MCF 10A (cell line): ENCODE results near the gene TIGD6. TPM values are rescaled to one million over a fixed set of nuclear protein-coding genes. Genes with fewer than 3 reads are reported as not detected.

ENCODE experiments used
- BruUV-seq: library from RNA; stranded (reverse); fragments of 400-500 nt; replicated peaks from 2 replicates; lab custom pipeline; 2021; lab: Mats Ljungman, UMichigan
- CTCF ChIA-PET: fragments of 300-600 bp; sonication (Branson Sonifier 250); formaldehyde crosslinking; extraction: SDS; loops from one replicate; lab custom pipeline; 2021; ENCODE audit warnings: antibody characterized with exemption, inconsistent platforms; lab: Yijun Ruan, JAX
- POLR2A ChIA-PET: fragments of 300-600, 350-650 bp; sonication (Branson Sonifier 250); formaldehyde crosslinking; extraction: SDS; loops from one replicate; lab custom pipeline; 2020; ENCODE audit warnings: antibody characterized with exemption, inconsistent platforms; lab: Yijun Ruan, JAX
- DNase-seq: peaks from one replicate; pipeline ENCODE4 v3.0.0-alpha.2; 2018; ENCODE audit not compliant: unreplicated experiment
- H3K27ac Mint-ChIP-seq: one replicate; pipeline ENCODE4 v1.8.0; 2022; ENCODE audit warnings: mild to moderate bottlenecking, low read depth, mixed read lengths; ENCODE audit not compliant: unreplicated experiment
- H3K27me3 Mint-ChIP-seq: one replicate; pipeline ENCODE4 v1.8.0; 2022; ENCODE audit warnings: mixed read lengths; ENCODE audit not compliant: insufficient read depth, unreplicated experiment
- H3K36me3 Mint-ChIP-seq: one replicate; pipeline ENCODE4 v1.8.0; 2022; ENCODE audit warnings: mild to moderate bottlenecking, moderate library complexity, mixed read lengths; ENCODE audit not compliant: insufficient read depth, unreplicated experiment
- H3K4me1 Mint-ChIP-seq: one replicate; pipeline ENCODE4 v1.8.0; 2022; ENCODE audit warnings: mixed read lengths; ENCODE audit not compliant: insufficient read depth, unreplicated experiment
- H3K4me3 Mint-ChIP-seq: one replicate; pipeline ENCODE4 v1.8.0; 2022; ENCODE audit warnings: mild to moderate bottlenecking, moderate library complexity, mixed read lengths; ENCODE audit not compliant: unreplicated experiment
- H3K9me3 Mint-ChIP-seq: one replicate; pipeline ENCODE4 v1.8.0; 2022; ENCODE audit warnings: mixed read lengths; ENCODE audit not compliant: unreplicated experiment
- intact Hi-C: fragments of 100-400 bp; cut with micrococcal nuclease; formaldehyde crosslinking; loops from 2 replicates; pipeline ENCODE4 v1.14.1; 2022
- total RNA-seq: library from RNA; stranded (reverse); gene quantifications from 2 replicates; pipeline ENCODE4 v1.2.3, GENCODE V29; 2022
- TF ChIP-seq, protein P1 (sequence below): fragments of 200-600 bp; IDR thresholded peaks from one replicate; pipeline ENCODE4 v1.8.0; 2022; ENCODE audit warnings: antibody characterized with exemption, mild to moderate bottlenecking; ENCODE audit not compliant: unreplicated experiment

Gene TIGD6
- total RNA-seq, 1 experiment from 2014 or later: 9.0 TPM

GRCh38 chr5:149961186-149961685, 39.2 kb downstream of the TIGD6 start:
- peaks cover 33% of the 10 kb centered on the region for H3K36me3 Mint-ChIP-seq
- H3K9me3 Mint-ChIP-seq: no peaks in the 10 kb centered on the region
- H3K27ac Mint-ChIP-seq: peak overlapping the region; percentile 97
- POLR2A ChIA-PET: interaction anchor here (0.6 to 9.1 kb wide), 37 partner anchors 9 to 353 kb away, joined by 3 to 187 read pairs (median 7); partner anchors contain the start of genes HMGXB3, PDE6A and TIGD6
- peak overlapping the region; percentile 96 for H3K4me3 Mint-ChIP-seq
- H3K27me3 Mint-ChIP-seq: no peaks in the 10 kb centered on the region
- peaks cover 45% of the 10 kb centered on the region for H3K4me1 Mint-ChIP-seq
- BruUV-seq: TSS peak; percentile 63
- TF ChIP-seq, protein P1, sequence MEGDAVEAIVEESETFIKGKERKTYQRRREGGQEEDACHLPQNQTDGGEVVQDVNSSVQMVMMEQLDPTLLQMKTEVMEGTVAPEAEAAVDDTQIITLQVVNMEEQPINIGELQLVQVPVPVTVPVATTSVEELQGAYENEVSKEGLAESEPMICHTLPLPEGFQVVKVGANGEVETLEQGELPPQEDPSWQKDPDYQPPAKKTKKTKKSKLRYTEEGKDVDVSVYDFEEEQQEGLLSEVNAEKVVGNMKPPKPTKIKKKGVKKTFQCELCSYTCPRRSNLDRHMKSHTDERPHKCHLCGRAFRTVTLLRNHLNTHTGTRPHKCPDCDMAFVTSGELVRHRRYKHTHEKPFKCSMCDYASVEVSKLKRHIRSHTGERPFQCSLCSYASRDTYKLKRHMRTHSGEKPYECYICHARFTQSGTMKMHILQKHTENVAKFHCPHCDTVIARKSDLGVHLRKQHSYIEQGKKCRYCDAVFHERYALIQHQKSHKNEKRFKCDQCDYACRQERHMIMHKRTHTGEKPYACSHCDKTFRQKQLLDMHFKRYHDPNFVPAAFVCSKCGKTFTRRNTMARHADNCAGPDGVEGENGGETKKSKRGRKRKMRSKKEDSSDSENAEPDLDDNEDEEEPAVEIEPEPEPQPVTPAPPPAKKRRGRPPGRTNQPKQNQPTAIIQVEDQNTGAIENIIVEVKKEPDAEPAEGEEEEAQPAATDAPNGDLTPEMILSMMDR: no peak
- peak; percentile 30 for DNase-seq
- CTCF ChIA-PET: interaction anchor here (0.7 to 29.3 kb wide), 37 partner anchors 7 to 381 kb away, joined by 3 to 1621 read pairs (median 7); no protein-coding TSS in a partner anchor
- intact Hi-C loops: loop anchor here (1.0 to 2.0 kb wide), 3 partner anchors 29 to 325 kb away; no protein-coding TSS in a partner anchor

DNA sequence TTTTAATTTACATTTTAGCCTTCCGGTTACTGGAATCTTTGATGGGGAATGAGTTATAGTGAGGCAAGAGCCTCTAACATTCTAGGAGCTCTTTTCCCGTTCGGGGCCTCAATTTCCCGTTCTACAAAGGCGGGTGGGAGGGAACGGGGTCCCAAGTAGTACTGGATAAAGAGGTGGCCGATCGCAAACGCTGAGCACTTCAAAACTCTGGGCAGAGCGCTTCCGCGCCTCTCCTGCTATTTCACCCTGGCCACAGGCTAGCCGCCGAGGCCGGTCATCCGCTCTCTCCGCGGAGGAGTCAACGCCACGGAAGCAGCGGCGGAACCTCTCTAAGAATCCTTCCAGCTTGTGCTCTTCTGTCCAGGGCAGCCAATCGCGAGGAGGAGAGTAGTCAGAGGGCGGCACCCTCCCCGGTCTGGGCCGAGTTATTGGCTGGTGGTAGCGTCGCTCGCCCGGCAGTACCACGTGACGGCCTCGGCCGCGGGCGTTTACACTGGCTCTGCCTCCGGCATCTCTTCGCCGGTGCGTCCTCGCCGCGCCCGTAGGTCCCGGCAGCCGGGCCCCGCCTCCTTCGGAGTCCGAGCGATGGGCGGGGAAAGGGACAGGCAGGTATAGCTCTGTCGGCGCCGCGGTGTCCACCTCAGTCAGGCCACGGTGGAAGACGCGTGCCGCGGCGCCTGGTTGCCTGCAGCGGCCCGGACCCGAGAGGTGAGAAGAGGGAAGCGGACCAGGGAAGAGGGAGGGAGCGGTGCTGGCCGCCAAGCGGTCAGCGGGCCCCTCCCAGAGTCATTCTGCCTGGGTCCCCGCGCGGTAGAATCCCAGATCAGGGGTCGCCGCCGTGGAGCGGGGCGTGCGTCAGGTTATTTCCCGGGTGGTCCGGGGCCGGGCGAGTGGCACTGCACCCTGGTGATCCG, 39.9 kb downstream of the TIGD6 start, which contains the start of gene SLC26A2:
Gene SLC26A2 (plus strand): TSS at position 487 of the 914 bp plus-strand sequence. CDS start 16,895 bp downstream, outside the sequence.
- DNase-seq: peak; percentile 100
- Mint-ChIP-seq H3K36me3 (peaks cover 33% of the 10 kb centered on the region), H3K9me3 (no peaks in the 10 kb centered on the region), H3K27ac (peak within 1 kb of the TSS; percentile 97), H3K4me3 (peak within 1 kb of the TSS; percentile 96), H3K27me3 (no peaks in the 10 kb centered on the region), H3K4me1 (peaks cover 38% of the 10 kb centered on the region)
- ChIA-PET CTCF (interaction anchor here (0.6 to 29.3 kb wide), 38 partner anchors 8 to 607 kb away, joined by 3 to 1621 read pairs (median 8); partner anchors contain the start of genes HMGXB3 and TIGD6), POLR2A (interaction anchor here (0.6 to 9.1 kb wide), 43 partner anchors 9 to 829 kb away, joined by 3 to 187 read pairs (median 6); partner anchors contain the start of genes HMGXB3, PDE6A, PPARGC1B and RPS14)
- no TSS peak for BruUV-seq
- intact Hi-C loops: loop anchor here (1.0 to 2.0 kb wide), 4 partner anchors 21 to 324 kb away; no protein-coding TSS in a partner anchor
- TF ChIP-seq, protein P1: no peak

DNA sequence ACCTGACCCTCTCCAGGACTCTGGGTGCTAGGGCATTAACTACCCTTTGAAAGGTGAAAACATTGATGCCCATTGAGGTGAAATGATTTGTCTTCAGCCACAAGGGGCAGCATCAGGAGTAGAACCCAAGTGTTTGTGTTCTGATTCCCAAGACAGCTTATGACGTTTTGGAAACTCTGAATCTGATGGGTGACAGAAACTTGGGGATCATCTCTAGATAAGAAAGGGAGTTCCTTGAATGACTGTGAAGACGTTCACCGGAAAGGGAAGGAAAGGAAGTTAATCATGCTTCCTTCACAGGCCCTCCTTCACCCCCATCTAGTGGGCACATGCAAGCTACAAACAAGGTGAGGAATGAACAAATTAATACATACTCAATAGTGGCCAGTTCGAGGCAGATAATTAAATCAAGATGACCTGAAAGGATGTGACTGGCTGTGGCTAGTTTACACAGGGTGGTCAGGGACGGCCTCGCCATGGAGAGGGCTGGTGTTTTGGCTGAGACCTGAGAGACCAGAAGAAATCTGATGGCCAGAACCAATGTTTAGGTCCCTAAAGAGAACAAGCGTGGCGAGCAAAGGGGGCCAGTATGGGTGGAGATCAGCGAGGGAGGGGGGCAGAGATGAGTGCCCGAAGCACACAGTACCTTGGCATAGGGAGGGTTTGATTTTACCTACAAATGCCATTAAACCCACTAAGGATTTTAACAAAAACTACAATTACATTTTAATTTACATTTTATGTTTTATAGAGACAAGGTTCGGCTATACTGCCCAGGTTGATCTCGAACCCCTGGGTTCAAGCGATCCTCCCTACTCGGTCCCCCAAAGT, 40.8 kb downstream of the TIGD6 start:
- peak; percentile 89 for DNase-seq
- TF ChIP-seq, protein P1: peak; percentile 74
- no peaks in the 10 kb centered on the region for H3K27me3 Mint-ChIP-seq
- ChIA-PET CTCF (interaction anchor here (0.6 to 29.3 kb wide), 38 partner anchors 8 to 1092 kb away, joined by 3 to 1621 read pairs (median 5); partner anchors contain the start of genes HMGXB3, PDE6A and TIGD6), POLR2A (interaction anchor here (0.6 to 9.1 kb wide), 36 partner anchors 8 to 490 kb away, joined by 3 to 187 read pairs (median 7); partner anchors contain the start of genes HMGXB3, PDE6A, PPARGC1B and RPS14)
- no peaks in the 10 kb centered on the region for H3K9me3 Mint-ChIP-seq
- H3K27ac Mint-ChIP-seq: peak overlapping the region; percentile 97
- H3K36me3 Mint-ChIP-seq: peaks cover 31% of the 10 kb centered on the region
- peak overlapping the region; percentile 96 for H3K4me3 Mint-ChIP-seq
- H3K4me1 Mint-ChIP-seq: peaks cover 35% of the 10 kb centered on the region
- no TSS peak for BruUV-seq
- intact Hi-C loops: loop anchor here (1.0 to 2.0 kb wide), 4 partner anchors 20 to 106 kb away; no protein-coding TSS in a partner anchor
